Transverse colon (tissue), 4 donors: Measurements from ENCODE around the gene HEYL. TPM values are rescaled to one million over a fixed set of nuclear protein-coding genes. Genes with fewer than 3 reads are reported as not detected.
A peak's percentile ranks its signal among the peaks of the same experiment; 100 is the strongest.
"Not testable (repeated sequence)": the region's sequence is repeated elsewhere in the genome, so short reads cannot be mapped to it uniquely, and the experiment has no call there.

Experiments
- DNase-seq: peaks from one replicate; pipeline ENCODE4 v3.0.0-alpha.2; 2019
- H3K27ac ChIP-seq, 4 donors: fragments of 200-600 bp; sonication (generic); 2 replicates each; pipeline ENCODE4 v1.5.1; 2016 to 2018; ENCODE audit warnings: inconsistent platforms in 4 of 4
- H3K27me3 ChIP-seq: fragments of 200-600 bp; sonication (generic); 2 replicates; pipeline ENCODE4 v1.5.1; 2017; ENCODE audit warnings: inconsistent platforms
- H3K36me3 ChIP-seq, 4 donors: fragments of 200-600 bp; sonication (generic); 2 replicates each; pipeline ENCODE4 v1.5.1; 2017 to 2019; ENCODE audit warnings: inconsistent platforms in 4 of 4
- H3K4me1 ChIP-seq, 4 donors: fragments of 200-600 bp; sonication (generic); 2 replicates each; pipeline ENCODE4 v1.5.1; 2017 to 2020; ENCODE audit warnings: inconsistent platforms in 4 of 4
- H3K4me3 ChIP-seq, 4 donors: fragments of 200-600 bp; sonication (generic); 1 replicate in 1 of 4; 2 replicates in 3 of 4; pipeline versions ENCODE4 v1.5.1 to v1.6.1; 2017 to 2019; ENCODE audit warnings: inconsistent platforms in 4 of 4
- H3K9me3 ChIP-seq, 2 donors: fragments of 200-600 bp; sonication (generic); 2 replicates each; pipeline ENCODE4 v1.5.1; 2017 to 2019; ENCODE audit warnings: inconsistent platforms in 2 of 2
- EP300 ChIP-seq: sonication (generic); formaldehyde crosslinking; IDR thresholded peaks from one replicate; pipeline ENCODE4 v1.6.1; 2017; ENCODE audit warnings: antibody characterized with exemption, low read depth
- POLR2A ChIP-seq: fragments of 450-650 bp; IDR thresholded peaks from one replicate; pipeline ENCODE4 v1.6.1; 2016; ENCODE audit warnings: antibody characterized with exemption, mild to moderate bottlenecking, moderate library complexity
- POLR2AphosphoS5 ChIP-seq, 3 donors: sonication (generic); formaldehyde crosslinking; IDR thresholded peaks; one replicate each; pipeline ENCODE4 v1.6.1; 2016; ENCODE audit warnings: antibody characterized with exemption in 3 of 3
- WGBS, 2 donors: methylation state at CpG; one replicate each; pipeline ENCODE4 v1.1.5; 2018; ENCODE audit warnings: low coverage in 1 of 2; 5-methylcytosine and 5-hydroxymethylcytosine counted together
- in situ Hi-C, 4 donors: fragments of 200-750 bp; cut with MboI; loops; one replicate each; pipeline versions ENCODE4 v1.15.0 to v1.15.1; 2017; ENCODE audit warnings: low sequenced_read_pairs in 3 of 4, low pct_ligation_motif_present in 1 of 4, low pct_unique_long_range_greater_than_20kb in 1 of 4
- intact Hi-C: fragments of 100-400 bp; cut with DNase I; formaldehyde crosslinking; loops from one replicate; pipeline ENCODE4 v1.15.1; 2023; ENCODE audit warnings: low total_unique reads
- total RNA-seq, 4 donors: library from RNA; depleted of rRNA; stranded (reverse); fragments of >200 nt; gene quantifications; one replicate each; pipeline ENCODE4 v1.1.0, GENCODE V29; 2016
- TF ChIP-seq, protein P1 (sequence below), 5 experiments: fragments of 200-600 bp in 3 of 5; fragments of 450-650 bp in 2 of 5; sonication (generic) in 3 of 5; IDR thresholded peaks; 1 replicate in 2 of 5; 2 replicates in 3 of 5; pipeline ENCODE4 v1.5.1; 2016 to 2017; ENCODE audit warnings: antibody characterized with exemption in 5 of 5, inconsistent platforms in 3 of 5, mild to moderate bottlenecking in 2 of 5, moderate library complexity in 1 of 5

The HEYL gene
- total RNA-seq, 4 donors from 2014 or later: 1.2 to 12.1 (median 2.5) TPM

DNA sequence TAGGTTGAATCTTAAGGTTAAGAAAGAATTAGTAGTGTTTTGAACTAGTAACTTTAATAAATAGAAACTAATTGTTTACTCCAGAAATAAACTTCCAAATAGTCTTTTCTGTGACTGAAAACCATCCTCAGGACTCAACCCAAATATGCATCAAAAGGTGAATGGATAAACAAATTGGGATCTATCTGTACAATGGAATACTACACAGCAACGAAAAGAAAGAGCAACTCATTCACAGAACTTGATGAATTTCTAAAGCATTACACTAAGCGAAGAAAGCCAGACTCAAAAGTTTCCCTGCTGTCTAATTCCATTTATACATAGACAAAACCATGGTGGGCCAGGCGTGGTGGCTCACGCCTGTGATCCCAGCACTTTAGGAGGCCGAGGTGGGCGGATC, 25.0 kb downstream of the HEYL start:
- in situ Hi-C loops: no loop called here
- TF ChIP-seq, protein P1, sequence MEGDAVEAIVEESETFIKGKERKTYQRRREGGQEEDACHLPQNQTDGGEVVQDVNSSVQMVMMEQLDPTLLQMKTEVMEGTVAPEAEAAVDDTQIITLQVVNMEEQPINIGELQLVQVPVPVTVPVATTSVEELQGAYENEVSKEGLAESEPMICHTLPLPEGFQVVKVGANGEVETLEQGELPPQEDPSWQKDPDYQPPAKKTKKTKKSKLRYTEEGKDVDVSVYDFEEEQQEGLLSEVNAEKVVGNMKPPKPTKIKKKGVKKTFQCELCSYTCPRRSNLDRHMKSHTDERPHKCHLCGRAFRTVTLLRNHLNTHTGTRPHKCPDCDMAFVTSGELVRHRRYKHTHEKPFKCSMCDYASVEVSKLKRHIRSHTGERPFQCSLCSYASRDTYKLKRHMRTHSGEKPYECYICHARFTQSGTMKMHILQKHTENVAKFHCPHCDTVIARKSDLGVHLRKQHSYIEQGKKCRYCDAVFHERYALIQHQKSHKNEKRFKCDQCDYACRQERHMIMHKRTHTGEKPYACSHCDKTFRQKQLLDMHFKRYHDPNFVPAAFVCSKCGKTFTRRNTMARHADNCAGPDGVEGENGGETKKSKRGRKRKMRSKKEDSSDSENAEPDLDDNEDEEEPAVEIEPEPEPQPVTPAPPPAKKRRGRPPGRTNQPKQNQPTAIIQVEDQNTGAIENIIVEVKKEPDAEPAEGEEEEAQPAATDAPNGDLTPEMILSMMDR (IDR thresholded peaks at IDR 0.05): no peak
- no peak for TF ChIP-seq EP300
- TF ChIP-seq POLR2A: no peak
- TF ChIP-seq POLR2AphosphoS5 (IDR thresholded peaks at IDR 0.05): no peak
- no peaks in the 10 kb centered on the region for H3K36me3 ChIP-seq
- intact Hi-C loops: no loop called here
- no peak overlapping the region for H3K4me3 ChIP-seq
- H3K27me3 ChIP-seq: no peaks in the 10 kb centered on the region
- no peaks in the 10 kb centered on the region for H3K9me3 ChIP-seq
- no peak overlapping the region for H3K27ac ChIP-seq
- H3K4me1 ChIP-seq: peaks cover 0 to 3% (median 0%) of the 10 kb centered on the region in 4 donors
- DNase-seq: no peak
- WGBS, 2 donors: 78 to 93% methylated on average over 4 to 6 of the region's 6 CpGs

DNA sequence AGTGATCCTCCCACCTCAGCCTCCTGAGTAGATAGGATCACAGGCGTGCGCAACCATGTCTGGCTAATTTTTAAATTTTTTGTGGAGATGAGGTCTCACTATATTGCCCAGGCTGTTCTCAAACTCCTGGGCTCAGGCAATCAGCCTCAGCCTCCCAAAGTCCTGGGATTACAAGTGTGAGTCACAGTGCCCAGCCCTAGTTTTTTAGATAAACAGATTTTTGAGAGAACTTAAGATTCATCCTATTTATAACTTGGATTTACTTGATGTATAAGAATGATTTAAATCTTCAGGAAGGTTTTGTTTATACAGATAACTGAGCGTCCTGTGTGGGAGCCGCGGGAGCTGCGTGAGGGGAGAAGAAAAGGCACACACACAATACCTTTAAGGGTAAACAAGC, 26.2 kb downstream of the HEYL start:
- no peak for TF ChIP-seq EP300
- TF ChIP-seq, protein P1 (IDR thresholded peaks at IDR 0.05): no peak
- TF ChIP-seq POLR2AphosphoS5 (IDR thresholded peaks at IDR 0.05): no peak
- TF ChIP-seq POLR2A: no peak
- no peak for DNase-seq
- Histone ChIP-seq H3K4me3 (no peak overlapping the region), H3K4me1 (peaks cover 0 to 3% (median 0%) of the 10 kb centered on the region in 4 donors), H3K27ac (no peak overlapping the region), H3K9me3 (no peaks in the 10 kb centered on the region), H3K27me3 (no peaks in the 10 kb centered on the region), H3K36me3 (no peaks in the 10 kb centered on the region)
- intact Hi-C loops (no loop called here), in situ Hi-C loops (no loop called here)
- 58 to 93% methylated on average over 3 to 6 of the region's 6 CpGs for WGBS, 2 donors

DNA sequence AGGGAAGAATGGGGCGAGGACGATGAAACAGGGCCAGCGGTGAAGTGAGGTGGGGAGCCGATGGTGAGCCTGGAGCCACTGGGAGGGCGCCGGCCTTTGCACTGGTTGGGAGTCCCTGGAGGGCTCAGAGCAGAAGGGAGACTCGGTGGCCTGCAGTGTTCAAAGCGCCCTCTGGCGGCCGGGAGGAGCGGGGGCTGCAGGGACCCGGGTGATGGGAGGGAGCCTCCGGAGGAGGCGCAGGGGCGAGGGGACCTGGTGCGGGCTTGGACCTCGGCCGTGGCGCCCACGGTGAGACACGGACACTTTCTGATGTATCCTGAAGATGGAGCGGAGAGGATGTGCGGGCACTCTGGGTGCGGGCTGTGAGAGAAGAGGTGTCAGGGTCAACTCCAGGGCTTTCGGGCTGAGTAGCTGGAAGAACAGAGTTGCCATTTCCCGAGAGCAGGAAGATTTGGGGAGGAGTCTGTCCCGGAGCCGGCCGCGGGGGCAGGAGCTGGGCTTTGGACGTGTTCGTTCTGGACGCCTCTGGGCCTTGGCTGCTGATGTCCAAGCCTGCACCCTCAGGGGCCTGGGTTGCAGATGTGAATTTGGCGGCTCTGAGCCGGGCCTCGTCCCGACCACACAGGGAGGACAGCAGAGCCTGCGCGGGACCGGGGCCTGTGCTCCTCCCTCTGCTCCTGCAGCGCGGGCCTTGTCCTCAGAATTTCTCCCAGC, 29.7 kb downstream of the HEYL start:
- in situ Hi-C loops: loop anchor here in 3 of 4 donors (5.0 to 10.0 kb wide), 3 partner anchors 45 to 115 kb away; no protein-coding TSS in a partner anchor
- Histone ChIP-seq H3K4me3 (no peak overlapping the region), H3K27ac (peak overlapping the region in 1 of 4 donors; percentile 8)

DNA sequence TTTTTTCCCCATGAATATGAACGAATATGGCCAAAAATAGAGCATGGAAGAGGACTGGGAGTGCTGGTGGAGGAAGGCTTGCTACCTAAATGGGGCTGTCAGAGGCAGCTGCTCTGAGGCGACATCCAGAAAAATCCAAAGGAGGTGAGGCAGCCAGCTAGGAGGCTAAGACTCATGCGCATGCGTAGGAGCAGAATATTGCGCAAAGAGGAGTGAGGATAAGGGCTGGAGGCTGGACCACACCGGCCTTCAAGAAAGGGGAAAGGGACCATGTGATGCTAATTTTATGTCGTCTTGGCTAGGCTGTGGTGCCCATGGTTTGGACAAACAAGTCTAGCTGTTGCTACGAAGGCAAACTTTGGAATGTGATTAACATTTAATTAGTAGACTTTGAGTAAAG, 30.5 kb downstream of the HEYL start:
- 83 to 84% methylated on average over 4 to 8 of the region's 8 CpGs for WGBS, 2 donors
- TF ChIP-seq, protein P1 (IDR thresholded peaks at IDR 0.05): no peak
- TF ChIP-seq POLR2AphosphoS5 (IDR thresholded peaks at IDR 0.05) (no peak), EP300 (no peak), POLR2A (no peak)
- Histone ChIP-seq H3K4me3 (no peak overlapping the region), H3K4me1 (peaks cover 0 to 3% (median 0%) of the 10 kb centered on the region in 4 donors), H3K27me3 (peaks cover 2% of the 10 kb centered on the region), H3K9me3 (no peaks in the 10 kb centered on the region), H3K27ac (no peak overlapping the region), H3K36me3 (no peaks in the 10 kb centered on the region)
- in situ Hi-C loops: loop anchor here in 3 of 4 donors (5.0 to 10.0 kb wide), 3 partner anchors 46 to 116 kb away; no protein-coding TSS in a partner anchor
- intact Hi-C loops: loop anchor here (2.0 to 5.0 kb wide), 2 partner anchors 44 to 113 kb away; no protein-coding TSS in a partner anchor
- no peak for DNase-seq

More for the DNA sequence above, 29.7 kb downstream of the HEYL start:
- 48 to 69% methylated on average over 5 to 41 of the region's 42 CpGs for WGBS, 2 donors
- intact Hi-C loops: loop anchor here (2.0 to 5.0 kb wide), 2 partner anchors 43 to 113 kb away; no protein-coding TSS in a partner anchor
- peak; percentile 66 for DNase-seq
- Histone ChIP-seq H3K4me1 (peaks cover 0 to 3% (median 0%) of the 10 kb centered on the region in 4 donors), H3K36me3 (no peaks in the 10 kb centered on the region), H3K27me3 (peaks cover 2% of the 10 kb centered on the region), H3K9me3 (no peaks in the 10 kb centered on the region)
- TF ChIP-seq EP300 (no peak), POLR2AphosphoS5 (IDR thresholded peaks at IDR 0.05) (no peak), POLR2A (no peak)
- TF ChIP-seq, protein P1 (IDR thresholded peaks at IDR 0.05): peak in 3 of 5 experiments; percentile 53 to 73 (median 62)

DNA sequence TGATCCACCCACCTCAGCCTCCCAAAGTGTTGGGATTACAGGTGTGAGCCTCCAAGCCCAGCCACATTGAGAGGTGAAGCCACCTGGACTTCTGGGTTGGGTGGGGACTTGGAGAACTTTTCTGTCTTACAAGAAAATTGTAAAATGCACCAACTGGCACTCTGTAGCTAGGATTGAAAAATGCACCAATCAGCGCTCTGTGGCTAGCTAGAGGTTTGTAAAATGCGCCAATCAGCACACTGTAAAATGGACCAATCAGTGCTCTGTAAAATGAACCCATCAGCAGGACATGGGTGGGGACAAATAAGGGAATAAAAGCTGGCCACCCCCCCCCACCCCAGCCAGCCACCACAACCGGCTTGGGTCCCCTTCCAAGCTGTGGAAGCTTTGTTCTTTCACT, 35.8 kb downstream of the HEYL start:
- DNase-seq, H3K36me3 ChIP-seq, H3K4me1 ChIP-seq, intact Hi-C loops, H3K9me3 ChIP-seq, H3K4me3 ChIP-seq, H3K27ac ChIP-seq: not testable (repeated sequence)
- H3K27me3 ChIP-seq: peaks cover 21% of the 10 kb centered on the region
- 74% methylated on average over 3 of the region's 3 CpGs; no CpG with 5 or more reads in 1 of the 2 donors for WGBS, 2 donors
- in situ Hi-C loops: loop anchor here in 3 of 4 donors (5.0 to 10.0 kb wide), 3 partner anchors 51 to 121 kb away; no protein-coding TSS in a partner anchor

DNA sequence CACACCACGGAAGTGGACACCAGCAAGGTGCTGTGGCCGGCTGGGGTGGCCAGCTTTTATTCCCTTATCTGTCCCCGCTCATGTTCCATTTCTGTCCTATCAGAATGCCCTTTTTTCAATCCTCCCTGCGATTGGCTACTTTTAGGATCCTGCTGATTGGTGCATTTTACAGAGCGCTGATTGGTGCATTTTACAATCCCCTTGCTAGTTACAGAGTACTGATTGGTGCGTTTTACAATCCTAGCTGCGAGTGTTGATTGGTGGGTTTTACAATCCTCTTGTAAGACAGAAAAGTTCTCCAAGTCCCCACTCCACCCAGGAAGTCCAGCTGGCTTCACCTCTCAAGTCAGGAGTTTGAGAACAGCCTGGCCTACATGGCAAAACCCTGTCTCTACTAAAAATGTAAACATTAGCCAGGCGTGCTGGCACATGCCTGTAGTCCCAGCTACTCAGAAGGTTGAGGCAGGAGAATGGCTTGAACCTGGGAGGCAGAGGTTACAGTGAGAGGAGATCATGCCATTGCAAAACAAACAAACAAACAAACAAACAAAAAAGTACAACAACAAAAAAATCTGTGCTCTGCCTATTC, 37.7 kb downstream of the HEYL start:
- 86 to 91% methylated on average over 6 to 8 of the region's 8 CpGs for WGBS, 2 donors
- in situ Hi-C loops: loop anchor here in 3 of 4 donors (5.0 to 10.0 kb wide), 3 partner anchors 53 to 123 kb away; no protein-coding TSS in a partner anchor
- intact Hi-C loops: not testable (repeated sequence)

More for the DNA sequence above, 37.7 kb downstream of the HEYL start:
- peaks cover 21% of the 10 kb centered on the region for H3K27me3 ChIP-seq
- not testable (repeated sequence) for H3K9me3 ChIP-seq, H3K4me3 ChIP-seq, H3K4me1 ChIP-seq, H3K36me3 ChIP-seq, DNase-seq, H3K27ac ChIP-seq
